A549 (cell line): Measurements from ENCODE around the gene CDK14.

Source experiments
- CBX8 ChIP-seq: fragments of 200-600 bp; sonication (generic); IDR thresholded peaks from 2 replicates; pipeline ENCODE4 v1.6.1; 2016
- CEBPB ChIP-seq, 2 experiments: fragments of >200 bp in 1 of 2; sonication (Bioruptor Twin) in 1 of 2; formaldehyde crosslinking in 1 of 2; IDR thresholded peaks; 2 replicates each; pipeline ENCODE4 v1.6.1; 2012 to 2016
- CHD2 ChIP-seq: fragments of 150-350 bp; IDR thresholded peaks from 2 replicates; pipeline ENCODE4 v1.6.1; 2014; ENCODE audit warnings: low read length; ENCODE audit not compliant: partially characterized antibody
- CHD4 ChIP-seq: fragments of 200-600 bp; sonication (generic); IDR thresholded peaks from 2 replicates; pipeline ENCODE4 v1.6.1; 2016; ENCODE audit warnings: antibody characterized with exemption, mild to moderate bottlenecking, borderline replicate concordance
- CTCF ChIP-seq: fragments of >200 bp; sonication (Bioruptor Twin); formaldehyde crosslinking; IDR thresholded peaks from 3 replicates; pipeline ENCODE4 v1.5.1; 2016
- MYC ChIP-seq: IDR thresholded peaks from 2 replicates; pipeline ENCODE4 v1.6.1; 2012; ENCODE audit warnings: mild to moderate bottlenecking, inconsistent platforms, low read length, improper control_type of control experiment, borderline replicate concordance
- POLR2A ChIP-seq: IDR thresholded peaks from 2 replicates; pipeline ENCODE4 v1.6.1; 2012; ENCODE audit warnings: mild to moderate bottlenecking, low read length
- USF2 ChIP-seq: fragments of 450-650 bp; IDR thresholded peaks from 2 replicates; pipeline ENCODE4 v1.6.1; 2014; ENCODE audit warnings: antibody characterized with exemption

DNA sequence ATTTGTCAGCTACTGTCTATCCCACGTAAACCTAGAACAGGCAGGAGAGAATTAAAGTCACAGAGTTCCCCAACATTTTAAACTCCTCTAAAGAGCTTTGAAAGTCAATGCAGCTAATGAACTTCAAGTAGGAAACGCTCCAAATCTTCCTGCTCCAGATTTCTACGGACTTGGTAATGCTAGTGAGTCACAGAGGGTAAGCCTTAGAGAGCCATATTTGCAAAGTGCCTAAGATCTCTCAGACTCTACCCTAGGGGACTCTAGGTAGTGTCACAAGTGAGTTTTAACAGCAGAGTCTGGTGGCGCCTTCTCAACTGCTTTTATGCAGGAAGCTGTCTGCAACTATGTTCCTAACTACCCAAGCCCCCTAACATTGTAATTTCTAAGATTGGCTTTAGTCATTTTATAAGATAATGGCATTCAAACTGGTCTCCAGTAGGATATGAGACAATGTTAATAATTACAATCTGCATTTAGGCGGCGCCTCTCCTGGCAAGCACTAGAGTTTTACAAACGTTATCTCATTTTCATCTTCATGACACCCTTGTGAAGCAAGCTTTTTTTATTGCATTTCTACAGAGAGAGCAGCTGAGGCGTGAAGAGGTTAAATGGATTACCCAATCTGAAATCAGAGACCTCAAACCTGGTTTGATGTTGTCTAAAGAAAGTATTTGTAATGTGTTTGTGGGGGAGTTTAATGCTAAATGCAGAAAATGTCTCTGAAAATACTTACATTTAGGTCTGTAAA, 646.1 kb downstream of the CDK14 start:
- no peak for TF ChIP-seq CBX8
- no peak for TF ChIP-seq CTCF
- TF ChIP-seq POLR2A = no peak
- TF ChIP-seq CEBPB (IDR thresholded peaks at IDR 0.05) = no peak
- no peak for TF ChIP-seq MYC
- no peak for TF ChIP-seq CHD2
- TF ChIP-seq CHD4 = no peak
- TF ChIP-seq USF2 = no peak
